Measurements from ENCODE around the gene PALLD.
"Not testable (repeated sequence)": the region's sequence is repeated elsewhere in the genome, so short reads cannot be mapped to it uniquely, and the experiment has no call there.

PALLD gene

DNA sequence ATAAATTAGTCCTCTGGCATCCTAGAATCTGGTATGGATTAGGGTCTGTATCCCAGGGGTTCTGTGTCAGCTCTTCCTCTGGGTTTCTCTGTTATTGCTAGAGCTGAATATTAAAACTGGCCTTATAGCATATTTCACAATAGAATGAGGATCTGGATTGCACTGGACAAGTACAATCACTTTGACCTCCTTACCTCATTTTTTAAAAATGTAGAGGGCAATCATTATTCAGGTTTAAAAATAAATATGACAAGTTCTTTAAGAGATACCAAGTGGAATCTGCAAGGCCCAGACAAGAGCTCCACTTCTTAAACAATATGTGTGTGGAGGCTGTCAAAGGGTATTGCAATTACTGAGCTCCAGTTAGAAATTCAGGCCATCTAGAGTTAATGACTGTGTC is 1.4 kb downstream of the PALLD start:
- DNase-seq: no peak

DNA sequence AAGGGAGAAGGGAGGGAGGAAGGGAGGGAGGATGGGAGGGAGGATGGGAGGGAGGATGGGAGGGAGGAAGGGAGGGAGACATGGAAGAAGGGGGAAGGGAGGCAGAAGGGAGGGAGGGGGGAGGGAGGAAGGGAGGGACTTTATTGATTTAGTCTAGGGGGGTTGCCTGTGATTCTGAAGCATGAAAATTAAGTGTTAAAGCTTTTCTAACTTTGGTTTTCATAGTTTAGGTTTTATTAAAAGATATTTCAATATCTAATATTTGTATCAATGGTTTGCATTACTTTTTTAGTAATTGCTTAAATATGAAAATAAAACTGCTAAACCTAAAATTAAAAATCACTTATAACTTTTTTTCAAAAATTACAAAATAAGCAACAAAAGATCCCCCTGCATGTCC is 2.4 kb downstream of the PALLD start:
- no peak for DNase-seq

DNA sequence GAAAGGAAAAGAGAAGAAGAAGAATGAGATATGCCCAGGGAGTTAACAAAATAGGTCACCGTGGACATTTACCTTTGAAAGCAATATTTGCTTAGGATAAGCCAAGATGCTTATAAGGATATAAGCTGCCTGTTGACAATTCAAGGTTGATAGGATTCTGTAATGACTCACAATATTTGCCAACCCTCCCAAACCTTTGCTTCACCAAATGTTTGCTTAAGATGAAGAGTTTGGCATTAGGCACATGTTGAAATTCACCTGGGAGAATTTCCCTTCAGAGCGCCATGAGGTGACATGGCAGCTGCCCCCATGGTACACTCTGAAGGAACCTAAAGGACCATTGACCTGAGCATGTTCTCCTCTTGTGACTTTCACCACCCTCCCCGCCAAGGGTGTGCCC is 4.6 kb downstream of the PALLD start:
- DNase-seq: no peak

DNA sequence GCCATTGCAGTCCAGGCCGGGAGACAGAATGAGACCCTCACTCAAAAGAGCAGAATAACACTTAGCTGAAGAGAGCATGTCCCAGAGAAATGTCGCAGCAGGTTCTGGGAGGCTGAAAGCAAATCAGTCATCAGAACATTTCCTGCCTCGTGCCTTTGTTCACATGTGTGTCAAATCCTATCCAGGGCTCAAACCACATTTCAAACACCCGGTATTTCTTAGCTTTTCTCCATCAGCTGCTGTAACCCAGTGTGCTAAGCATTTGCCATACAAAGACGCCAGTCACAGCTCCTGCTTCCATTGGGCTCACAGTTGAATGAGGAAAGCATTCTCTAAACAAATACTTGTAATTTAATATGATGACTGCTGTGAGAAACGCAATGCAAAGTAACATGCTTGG is 6.0 kb downstream of the PALLD start:
- DNase-seq: no peak

DNA sequence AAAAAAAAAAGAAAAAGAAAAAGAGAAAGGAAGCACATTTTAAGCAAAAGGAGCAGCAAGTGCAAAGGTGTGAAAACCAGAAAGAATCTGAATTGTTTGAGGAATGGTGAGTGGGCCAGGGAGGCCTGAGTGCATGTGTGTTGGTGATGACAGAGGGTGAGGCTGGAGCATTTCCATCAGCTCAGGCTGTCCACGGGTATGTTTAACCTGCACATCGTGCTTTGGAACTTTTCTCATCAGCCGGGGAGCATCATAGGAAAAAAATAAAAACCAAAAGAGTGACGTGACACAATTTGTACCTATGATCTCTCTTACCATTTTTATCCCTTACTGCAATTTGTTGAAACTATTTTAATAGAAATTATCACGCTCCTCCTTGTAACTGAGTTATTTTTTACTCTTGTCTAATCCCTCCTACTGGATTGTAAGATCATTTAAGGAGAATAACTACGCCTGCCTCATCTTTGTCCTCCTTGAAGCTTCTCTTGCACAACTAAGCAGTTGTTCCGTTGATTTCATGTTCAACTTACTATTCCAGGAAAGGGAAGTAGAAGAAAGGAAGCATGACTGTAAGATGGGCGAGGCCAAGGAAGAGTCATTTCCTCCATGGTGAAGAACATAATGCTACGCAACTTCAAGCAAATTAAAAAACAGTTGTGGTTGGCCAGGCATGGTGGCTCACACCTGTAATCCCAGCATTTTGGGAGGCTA is 7.0 kb downstream of the PALLD start:
- no peak for DNase-seq

DNA sequence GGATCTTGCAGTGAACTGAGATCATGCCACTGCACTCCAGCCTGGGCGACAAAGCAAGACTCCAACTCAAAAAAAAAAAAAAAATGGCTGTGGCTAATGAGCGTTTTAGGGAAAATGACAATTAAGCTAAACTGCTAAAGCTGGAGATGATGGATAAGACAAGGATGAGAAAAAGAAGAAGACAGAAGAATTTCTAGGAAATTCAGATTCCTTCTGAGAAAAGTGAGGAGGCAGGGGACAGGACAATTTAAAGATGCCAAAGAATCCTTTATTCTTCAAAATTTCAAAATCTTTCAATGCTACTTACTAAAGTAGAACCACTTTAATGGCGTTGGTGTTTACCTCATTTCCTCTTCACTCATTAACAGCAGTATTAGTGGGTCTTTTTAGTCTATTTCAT is 7.7 kb downstream of the PALLD start:
- DNase-seq: no peak

DNA sequence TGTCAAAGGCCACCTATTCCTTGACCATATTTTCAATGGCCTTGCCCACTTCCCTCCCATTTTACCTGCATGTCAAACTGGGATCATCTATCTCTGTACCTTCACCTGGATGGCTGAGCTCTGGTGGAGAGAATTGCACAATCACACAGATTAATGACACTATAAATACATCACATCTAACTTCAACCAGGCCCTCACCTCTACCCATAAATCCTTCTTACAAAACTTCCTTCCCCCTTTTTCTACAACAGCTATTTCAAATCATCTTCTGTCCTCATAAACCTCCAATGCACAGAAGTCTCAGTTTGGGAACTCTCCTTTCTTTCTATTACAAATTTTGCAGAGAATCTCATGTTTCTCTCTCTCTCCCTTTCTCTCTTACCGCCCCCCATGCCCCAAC is 9.2 kb downstream of the PALLD start:
- DNase-seq: no peak

DNA sequence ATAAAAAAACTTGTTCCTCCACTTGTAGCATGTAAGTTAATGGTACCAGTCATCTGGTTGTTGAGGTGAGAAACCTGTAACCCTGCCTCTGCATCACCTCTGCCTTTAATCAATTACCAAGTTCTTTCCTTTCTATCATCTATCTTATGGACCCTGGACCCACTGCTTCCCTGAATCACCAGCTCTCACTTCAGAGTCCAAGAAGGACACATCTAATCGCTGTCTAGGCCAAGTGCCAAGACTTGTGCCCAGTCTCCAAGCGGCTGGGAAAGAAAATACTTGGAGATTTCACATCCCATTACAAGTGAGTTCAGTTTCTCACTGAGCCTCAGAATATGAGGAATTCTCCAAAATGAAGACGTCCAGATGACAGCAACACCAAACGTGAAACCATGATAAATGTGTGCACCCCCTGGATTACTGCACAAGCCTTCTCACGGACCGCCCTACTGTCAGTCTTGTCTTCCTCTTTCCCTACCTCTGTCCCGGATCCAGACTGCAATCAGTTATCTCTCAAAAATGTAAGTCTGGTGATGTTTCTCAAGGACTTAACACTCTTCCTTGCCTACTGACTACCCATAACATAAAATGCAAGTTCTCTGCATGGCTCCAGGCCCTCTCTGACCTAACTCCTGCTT is 10.4 kb downstream of the PALLD start:
- no peak for DNase-seq

DNA sequence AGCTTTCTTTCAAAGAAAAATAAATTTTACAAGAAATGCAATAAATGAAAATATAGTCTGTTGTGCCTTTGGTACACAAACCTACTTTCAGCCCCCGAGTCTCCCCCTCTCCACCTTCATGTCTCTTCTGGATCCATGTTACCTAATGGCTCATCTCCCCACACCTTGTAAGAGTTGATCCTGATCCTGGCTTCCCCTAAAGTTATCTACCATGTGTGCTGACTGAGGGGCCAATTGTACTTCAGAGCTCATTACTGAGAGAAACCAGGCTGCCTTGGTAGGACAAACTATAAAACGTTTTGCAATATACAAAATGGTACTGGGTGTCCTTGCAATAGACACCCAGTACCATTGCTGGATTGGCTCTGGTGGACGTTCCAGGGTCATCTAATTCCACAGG is 11.8 kb downstream of the PALLD start:
- no peak for DNase-seq

DNA sequence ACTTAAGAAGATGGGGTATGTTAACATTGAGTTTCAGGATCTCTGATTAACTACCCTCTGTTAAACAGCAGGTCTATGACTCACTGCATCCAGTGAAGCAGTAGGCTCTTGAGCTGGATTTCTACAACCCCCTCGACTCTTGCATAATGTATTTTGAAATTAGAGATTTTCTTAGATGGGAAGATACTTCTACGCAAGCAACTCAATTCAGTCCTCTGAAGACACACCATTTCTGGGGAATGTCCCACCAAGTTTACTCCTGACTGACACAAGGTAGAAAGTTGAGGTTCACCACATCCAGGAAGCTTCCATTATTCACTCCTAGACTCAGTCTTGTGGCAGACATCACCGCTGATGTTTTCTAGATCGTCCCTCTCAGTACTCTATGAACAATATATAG is 12.9 kb downstream of the PALLD start:
- no peak for DNase-seq

DNA sequence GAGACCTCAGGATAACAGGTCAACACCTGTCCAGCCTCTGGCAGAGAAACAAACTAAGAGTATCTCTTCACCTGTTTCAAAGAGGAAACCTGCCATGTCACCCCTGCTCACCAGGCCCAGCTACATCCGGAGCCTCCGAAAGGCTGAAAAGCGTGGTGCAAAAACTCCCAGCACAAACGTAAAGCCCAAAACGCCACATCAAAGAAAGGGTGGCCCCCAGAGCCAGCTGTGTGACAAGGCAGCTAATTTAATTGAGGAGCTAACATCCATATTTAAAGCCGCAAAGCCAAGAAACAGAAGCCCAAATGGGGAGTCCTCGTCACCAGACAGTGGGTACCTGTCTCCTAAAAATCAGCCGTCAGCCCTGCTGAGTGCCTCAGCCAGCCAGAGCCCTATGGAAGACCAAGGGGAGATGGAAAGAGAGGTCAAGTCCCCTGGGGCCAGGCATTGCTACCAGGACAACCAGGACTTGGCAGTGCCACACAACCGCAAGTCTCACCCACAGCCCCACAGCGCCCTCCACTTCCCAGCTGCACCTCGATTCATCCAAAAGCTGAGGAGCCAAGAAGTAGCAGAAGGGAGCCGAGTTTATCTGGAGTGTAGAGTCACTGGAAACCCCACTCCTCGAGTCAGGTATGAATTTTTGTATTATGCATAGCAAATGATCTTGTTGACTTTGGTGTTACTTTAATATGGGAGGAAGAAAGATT is 15.1 kb downstream of the PALLD start:
- DNase-seq: peak; percentile 59

DNA sequence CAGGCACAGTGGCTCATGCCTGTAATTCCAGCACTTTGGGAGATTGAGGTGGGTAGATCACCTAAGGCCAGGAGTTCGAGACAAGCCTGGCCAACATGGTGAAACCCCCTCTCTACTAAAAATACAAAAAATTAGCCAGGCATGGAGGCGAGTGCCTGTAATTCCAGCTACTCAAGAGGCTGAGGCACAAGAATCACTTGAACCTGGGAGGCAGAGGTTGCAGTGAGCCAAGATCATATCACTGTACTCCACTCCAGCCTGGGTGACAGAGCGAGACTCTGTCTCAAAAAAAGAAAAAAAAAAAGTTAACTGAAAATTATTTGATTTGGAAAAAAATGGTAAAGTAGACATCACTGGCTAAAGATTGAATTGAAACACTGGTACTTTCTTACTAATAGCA is 17.0 kb downstream of the PALLD start:
- DNase-seq: not testable (repeated sequence)

DNA sequence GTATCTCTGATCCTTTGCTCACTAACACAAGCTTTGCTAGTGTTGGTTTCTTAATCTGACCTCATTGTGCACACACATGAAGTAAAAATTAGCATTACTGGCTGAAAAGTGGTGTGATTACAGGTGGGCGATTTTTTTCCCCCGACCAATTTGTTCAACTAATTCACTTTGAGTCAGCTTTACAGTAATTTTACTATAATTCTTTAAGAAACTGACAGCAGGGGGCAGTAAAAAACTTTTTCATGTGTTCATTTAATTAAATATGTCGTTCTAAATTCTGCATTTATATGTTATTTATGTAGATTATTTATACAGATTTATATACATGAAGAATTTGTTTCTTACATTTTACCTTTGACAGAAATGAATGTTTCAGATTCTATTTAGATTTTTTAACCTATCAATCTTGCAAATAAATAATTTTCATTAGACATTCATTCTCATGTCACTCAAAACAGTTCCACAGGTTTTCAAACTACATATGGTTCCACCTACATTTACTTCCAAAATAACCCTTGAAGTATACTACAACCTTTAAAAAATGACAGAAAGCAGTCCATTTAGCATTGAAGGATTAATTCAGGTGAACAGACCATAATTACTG is 17.5 kb downstream of the PALLD start:
- DNase-seq: no peak

DNA sequence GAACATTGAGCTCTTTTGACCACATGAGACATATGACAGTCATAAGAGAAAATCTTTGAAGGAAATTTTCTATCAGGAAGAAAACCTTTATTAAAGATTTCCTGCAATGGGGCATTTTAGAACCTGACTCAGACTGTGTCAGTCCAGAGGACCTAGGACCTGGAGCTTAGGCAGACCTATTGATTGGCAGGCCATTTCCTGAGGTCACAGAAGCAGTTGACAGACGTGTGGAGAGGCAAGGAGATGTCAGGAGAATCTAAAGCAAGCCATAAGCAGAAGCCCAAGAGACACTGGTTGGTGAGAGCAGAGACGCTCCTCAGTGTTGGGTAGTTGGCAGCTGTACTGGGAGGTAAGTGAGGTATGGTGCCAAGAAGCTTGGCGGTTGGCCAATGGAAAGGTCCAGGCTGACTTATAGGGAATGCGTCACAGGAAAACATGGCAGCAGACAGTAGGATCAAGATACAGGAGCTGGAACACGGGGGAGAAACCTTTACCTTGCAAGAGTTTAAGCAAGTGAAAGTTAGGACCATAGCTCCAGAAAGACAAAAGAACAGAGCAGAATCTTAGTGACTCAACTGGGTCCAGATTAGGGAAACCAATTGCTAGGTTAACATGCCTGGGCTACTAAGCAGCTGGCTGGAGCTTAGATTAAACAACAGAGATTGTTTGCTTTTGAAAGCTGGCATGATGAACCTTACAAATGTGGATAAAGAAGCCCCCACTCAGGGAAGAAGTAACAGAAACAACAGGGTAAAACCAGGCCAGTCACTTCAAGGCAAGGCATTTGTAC is 18.6 kb downstream of the PALLD start:
- no peak for DNase-seq

DNA sequence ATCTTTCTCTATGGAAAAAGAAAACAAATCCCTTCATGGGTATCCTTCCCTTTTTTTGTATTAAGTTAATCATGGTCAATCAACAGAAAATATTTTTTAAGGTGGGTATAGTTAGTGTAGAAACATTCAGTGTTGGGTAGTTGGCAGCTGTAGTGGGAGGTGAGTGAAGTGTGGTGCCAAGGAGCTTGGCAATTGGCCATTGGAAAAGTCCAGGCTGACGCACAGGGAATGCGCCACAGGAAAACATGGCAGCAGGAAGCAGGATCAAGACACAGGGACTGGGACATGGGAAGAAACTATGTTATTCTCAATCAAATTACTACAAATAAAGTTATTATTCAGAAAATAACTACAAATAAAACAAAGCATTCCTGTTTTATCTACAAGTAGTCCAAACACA is 20.0 kb downstream of the PALLD start:
- no peak for DNase-seq

DNA sequence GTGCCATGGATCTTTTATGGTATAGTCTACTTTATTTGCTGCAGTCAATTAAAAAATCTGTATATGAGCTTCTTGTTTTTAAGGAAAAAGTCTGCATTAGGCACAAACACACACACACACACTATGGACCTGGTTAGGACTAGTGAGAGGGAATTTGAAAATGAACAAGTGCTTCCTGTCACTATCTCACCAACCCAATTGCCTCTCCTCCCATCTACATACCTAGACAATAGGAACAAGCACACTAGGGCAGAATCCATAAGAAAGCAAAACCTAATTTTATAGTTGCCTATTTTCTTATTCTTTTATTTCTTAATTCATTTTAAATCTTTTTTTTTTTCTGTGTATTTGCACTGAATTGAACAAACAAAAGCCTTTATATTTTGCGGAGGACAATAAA is 22.7 kb downstream of the PALLD start:
- no peak for DNase-seq

DNA sequence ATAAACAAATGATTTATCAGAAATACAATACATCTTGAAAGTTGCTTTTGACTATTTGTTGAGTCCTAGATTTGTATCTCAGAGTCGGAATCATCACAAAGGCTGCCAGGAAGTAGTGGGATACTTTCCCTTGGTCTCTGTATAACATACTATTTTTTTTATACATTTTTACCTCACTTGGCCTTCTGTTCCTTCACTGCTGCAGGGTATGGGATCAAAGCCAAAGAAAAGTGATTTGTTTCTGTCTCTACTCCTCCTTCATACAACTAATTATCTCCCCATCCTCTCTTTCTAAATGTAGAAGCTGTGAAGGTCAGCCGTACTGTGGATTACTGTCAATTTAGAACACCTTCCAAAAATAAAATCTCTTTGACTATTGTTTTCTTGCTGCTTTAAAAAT is 24.9 kb downstream of the PALLD start:
- DNase-seq: no peak

DNA sequence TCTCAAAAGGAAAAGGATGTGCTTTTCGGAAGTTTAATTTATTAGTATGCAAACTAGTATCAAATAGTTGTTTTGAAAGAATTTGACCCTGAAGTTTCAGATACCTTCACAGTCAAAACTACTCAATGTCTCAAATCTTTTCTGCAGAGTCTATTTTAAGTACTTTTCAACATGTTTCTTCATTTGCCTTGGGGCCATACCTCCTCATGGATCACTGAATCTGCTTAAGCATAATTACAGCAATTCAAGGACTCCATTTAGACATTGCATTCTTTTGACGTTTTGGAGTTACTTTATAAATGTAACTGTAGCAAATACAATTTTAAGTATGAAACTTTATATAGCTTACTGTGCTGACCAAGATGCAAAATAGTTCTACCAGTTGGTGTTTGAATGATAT is 25.5 kb downstream of the PALLD start:
- DNase-seq: no peak

DNA sequence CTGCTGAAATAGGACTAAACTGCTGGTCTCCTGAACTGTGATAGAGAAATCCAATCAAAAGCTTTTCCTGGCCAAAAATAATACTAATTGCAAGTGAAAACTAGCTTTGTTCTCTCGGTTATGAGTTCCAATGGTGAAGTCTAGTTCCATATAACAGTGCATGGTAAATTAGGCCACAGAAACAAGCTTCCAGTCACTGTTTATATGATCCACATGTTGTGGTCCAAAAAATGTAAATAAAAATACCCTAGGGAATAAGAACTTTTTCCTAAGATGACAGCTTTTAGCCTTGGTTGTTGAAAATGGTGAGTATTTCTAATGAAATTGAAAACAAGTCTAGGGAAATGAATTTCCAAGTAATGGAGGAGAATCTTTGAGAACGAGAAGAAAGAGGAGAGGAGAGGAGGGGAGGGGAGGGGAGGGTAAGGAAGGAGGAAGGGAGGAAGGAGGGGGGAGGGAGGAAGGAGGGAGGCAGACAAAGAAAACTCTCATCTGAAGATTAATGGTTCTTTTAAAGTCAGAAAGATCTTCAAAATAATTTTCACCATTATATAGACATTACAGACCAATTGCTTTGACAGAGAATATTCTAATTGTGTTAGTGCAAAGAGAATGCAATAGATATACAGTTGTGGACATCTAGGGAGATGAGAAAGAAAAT is 26.1 kb downstream of the PALLD start:
- DNase-seq: no peak

DNA sequence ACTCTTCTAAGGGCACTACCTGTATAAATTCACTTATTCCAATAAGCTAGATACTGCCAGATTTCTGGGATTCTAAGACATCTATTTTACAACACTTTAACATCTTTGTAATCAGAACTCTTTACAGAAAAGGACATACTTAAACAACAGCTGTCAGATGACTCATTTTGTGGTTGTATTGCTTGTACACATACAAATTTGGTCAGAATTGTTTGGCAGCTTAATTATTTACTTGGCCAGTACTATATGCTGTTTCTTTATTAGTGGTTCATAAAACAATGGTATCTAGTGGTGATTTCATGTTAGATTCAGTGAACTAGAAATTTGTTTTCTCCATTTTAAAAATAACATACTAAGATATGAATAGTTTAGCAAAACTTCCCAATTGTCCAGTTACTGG is 27.2 kb downstream of the PALLD start:
- no peak for DNase-seq

DNA sequence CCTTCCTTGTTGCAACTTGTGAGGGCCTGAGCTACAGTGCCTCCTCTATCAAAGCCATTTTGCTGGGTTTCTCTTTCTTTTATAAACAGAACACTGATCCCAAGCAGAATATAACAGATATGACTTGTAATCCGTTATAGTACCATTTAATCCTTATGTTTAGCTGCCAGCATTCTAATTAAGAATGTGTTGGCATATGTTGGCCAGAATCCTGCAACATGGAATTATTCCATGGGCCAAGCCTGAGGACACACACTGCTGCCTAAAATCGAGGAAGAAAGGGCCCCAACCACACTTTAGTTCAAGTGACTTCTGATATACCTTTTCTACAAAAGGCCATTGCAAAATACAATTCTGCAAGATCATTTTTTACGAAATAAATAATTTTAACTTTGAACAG is 28.0 kb downstream of the PALLD start:
- no peak for DNase-seq

DNA sequence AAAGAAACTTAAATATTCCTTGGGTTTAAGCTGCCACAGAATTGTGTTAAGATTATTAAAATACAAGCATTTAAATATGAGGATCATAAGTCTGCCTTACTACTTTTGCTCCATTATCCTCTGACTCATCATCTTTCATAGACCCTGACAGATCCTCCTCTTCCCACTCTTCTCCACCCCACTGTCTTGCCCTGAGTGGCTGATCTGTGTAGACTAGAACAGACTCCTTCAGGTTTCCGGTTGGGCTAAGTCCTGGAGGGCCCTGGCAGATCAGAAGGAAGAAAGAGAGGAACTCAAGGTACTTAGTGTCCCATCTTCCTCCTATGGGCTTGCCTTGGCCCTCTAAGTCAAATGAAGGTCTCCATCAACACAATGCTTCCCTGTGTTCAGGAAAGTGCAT is 30.7 kb downstream of the PALLD start:
- no peak for DNase-seq

All from activated T-cell treated with anti-CD3 and anti-CD28 coated beads, Interleukin-2, amount 50 U/mL, for 1 hour (primary cell).